ENCODE measurements around the gene MICB.

DNA sequence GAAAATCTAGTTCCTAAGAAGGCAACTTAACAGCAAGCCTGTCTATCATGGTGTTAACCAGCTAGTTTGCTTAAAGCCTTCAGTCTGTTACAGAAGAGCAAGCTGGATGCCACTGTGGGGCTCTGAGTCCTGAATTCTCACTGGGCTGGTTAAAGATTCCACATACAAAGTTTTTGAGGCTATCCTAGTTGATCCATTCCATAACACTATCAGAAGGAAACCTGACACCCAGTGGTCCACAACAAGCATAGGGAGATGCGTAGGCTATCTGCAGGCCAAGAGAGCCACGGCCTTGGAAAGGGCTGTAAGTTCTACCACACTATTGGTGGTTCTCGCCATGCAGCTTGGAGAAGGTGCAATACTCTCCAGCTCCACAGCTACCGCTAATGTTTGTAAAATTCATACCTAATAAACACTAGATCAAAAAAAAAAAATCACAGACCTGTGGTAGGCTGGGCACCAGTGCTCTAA lies 30.4 kb downstream of the MICB start:
- TF ChIP-seq POLR2A (IDR thresholded peaks at IDR 0.05; ENCODE audit: low read depth, low read length) (no peak), POLR2AphosphoS5 (IDR thresholded peaks at IDR 0.05; ENCODE audit: low read depth, low read length) (no peak), TAF1 (IDR thresholded peaks at IDR 0.05; ENCODE audit: borderline replicate concordance, low read depth, low read length) (no peak)

Data from GM12892 (cell line).